ENCODE data around the gene MSI2. TPM values are rescaled to one million over a fixed set of nuclear protein-coding genes. Genes with fewer than 3 reads are reported as not detected.

MSI2 gene
- total and polyA plus RNA-seq, 2 experiments from 2014 or later = 18.9 to 41.8 TPM

DNA sequence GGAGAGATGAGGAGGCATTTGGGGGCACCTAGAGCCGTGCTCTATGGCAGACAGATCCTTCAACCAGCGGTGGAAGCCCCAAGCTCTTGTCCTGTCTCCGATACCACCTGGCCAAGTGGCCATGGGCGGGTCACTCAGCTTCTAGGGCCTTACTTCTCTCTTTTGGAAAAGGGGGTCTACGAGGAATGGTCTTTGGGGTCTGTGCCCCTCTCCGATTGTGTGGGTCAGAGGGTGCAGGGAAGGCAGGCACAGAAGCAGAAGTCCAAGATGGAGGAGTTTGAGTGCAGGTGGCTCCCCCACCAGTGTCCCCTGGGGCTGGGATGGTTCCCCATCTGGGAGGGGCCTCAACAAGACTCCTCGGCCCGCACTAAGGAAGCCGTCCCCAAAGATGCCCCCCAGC, 372.1 kb downstream of the MSI2 start:
- H3K79me2 ChIP-seq (replicated peaks; ENCODE audit: insufficient read depth) = no peaks in the 10 kb centered on the region
- no peak overlapping the region for H3K4me3 ChIP-seq
- ATAC-seq (no peak), DNase-seq (ENCODE audit: low spot score) (no peak)
- Mint-ChIP-seq H3K36me3 (ENCODE audit: low read depth) (peaks cover 9% of the 10 kb centered on the region), H3K9me3 (no peaks in the 10 kb centered on the region), H3K4me3 (no peak overlapping the region), H3K27ac (no peak overlapping the region), H3K4me1 (peaks cover 4% of the 10 kb centered on the region; the same call in 1 of the 3 replicates), H3K27me3 (ENCODE audit: insufficient read depth, low read depth, poor library complexity) (peaks cover 8% of the 10 kb centered on the region)
- no peak overlapping the region for H3K4me2 ChIP-seq
- H3K9me2 ChIP-seq (ENCODE audit: insufficient read depth) = no peaks in the 10 kb centered on the region
- no peaks in the 10 kb centered on the region for H4K20me1 ChIP-seq (replicated peaks; ENCODE audit: insufficient read depth)
- TF ChIP-seq JUNB (IDR thresholded peaks at IDR 0.05; ENCODE audit: unreplicated experiment) (no peak), CREB1 (CRISPR knock-in tag; IDR thresholded peaks at IDR 0.05; ENCODE audit: low read depth) (no peak), ZNF331 (CRISPR knock-in tag; IDR thresholded peaks at IDR 0.05; ENCODE audit: low read depth) (no peak)
- H3F3A ChIP-seq (replicated peaks; ENCODE audit: low read depth) = no peaks in the 10 kb centered on the region
- H3K27ac ChIP-seq (ENCODE audit: low read depth) = no peak overlapping the region
- no peaks in the 10 kb centered on the region for H3K4me1 ChIP-seq (ENCODE audit: insufficient read depth)
- H3K27me3 ChIP-seq (ENCODE audit: insufficient read depth) = no peaks in the 10 kb centered on the region
- no peak overlapping the region for H2AFZ ChIP-seq
- H3K36me3 ChIP-seq (ENCODE audit: insufficient read depth) = no peaks in the 10 kb centered on the region

DNA sequence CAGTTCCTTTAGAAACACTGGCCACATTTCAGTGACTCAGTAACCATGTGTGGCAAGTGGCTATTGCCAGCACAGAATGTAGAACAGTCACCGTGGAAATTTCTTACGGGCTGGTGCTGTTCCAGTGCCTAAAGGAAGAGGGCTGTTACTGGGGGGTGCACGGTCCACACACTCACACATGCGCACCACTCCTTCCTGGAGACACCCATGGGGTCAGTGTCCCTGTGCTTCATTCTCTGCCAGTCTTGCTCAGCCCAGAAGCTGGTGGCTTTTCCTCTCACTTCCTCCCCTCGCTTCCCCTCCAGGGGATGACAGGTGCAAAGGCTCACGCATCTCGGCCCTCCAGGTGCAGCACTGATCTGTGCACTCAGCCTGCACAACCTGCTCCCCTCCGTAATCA, 373.1 kb downstream of the MSI2 start:
- H3K9me3 Mint-ChIP-seq = no peaks in the 10 kb centered on the region
- no peak for ATAC-seq
- no peaks in the 10 kb centered on the region for H3K27me3 ChIP-seq (ENCODE audit: insufficient read depth)
- no peak overlapping the region for H3K4me3 ChIP-seq
- no peak overlapping the region for H2AFZ ChIP-seq
- H3K27ac ChIP-seq (ENCODE audit: low read depth) = no peak overlapping the region
- no peak overlapping the region for H3K4me2 ChIP-seq
- H3K4me1 ChIP-seq (ENCODE audit: insufficient read depth) = no peaks in the 10 kb centered on the region
- peaks cover 8% of the 10 kb centered on the region for H3K27me3 Mint-ChIP-seq (ENCODE audit: insufficient read depth, low read depth, poor library complexity)
- no peak overlapping the region for H3K27ac Mint-ChIP-seq
- DNase-seq (ENCODE audit: low spot score) = no peak
- H3K79me2 ChIP-seq (replicated peaks; ENCODE audit: insufficient read depth) = no peaks in the 10 kb centered on the region
- peaks cover 20% of the 10 kb centered on the region for H3K36me3 Mint-ChIP-seq (ENCODE audit: low read depth)
- no peaks in the 10 kb centered on the region for H3K9me2 ChIP-seq (ENCODE audit: insufficient read depth)
- H3F3A ChIP-seq (replicated peaks; ENCODE audit: low read depth) = no peaks in the 10 kb centered on the region
- H3K4me1 Mint-ChIP-seq = no peaks in the 10 kb centered on the region
- H3K36me3 ChIP-seq (ENCODE audit: insufficient read depth) = no peaks in the 10 kb centered on the region
- H4K20me1 ChIP-seq (replicated peaks; ENCODE audit: insufficient read depth) = no peaks in the 10 kb centered on the region
- no peak overlapping the region for H3K4me3 Mint-ChIP-seq
- TF ChIP-seq CREB1 (CRISPR knock-in tag; IDR thresholded peaks at IDR 0.05; ENCODE audit: low read depth) (no peak), STAT1 (IDR thresholded peaks at IDR 0.05; ENCODE audit: unreplicated experiment) (no peak), POLR2AphosphoS5 (IDR thresholded peaks at IDR 0.05; ENCODE audit: low read depth) (no peak), NANOG (IDR thresholded peaks at IDR 0.05; ENCODE audit: borderline replicate concordance) (no peak), EZH2 (IDR thresholded peaks at IDR 0.05; ENCODE audit: low read depth, unreplicated experiment) (no peak), ZNF114 (CRISPR knock-in tag; IDR thresholded peaks at IDR 0.05) (no peak), JUNB (IDR thresholded peaks at IDR 0.05; ENCODE audit: unreplicated experiment) (no peak), ZNF331 (CRISPR knock-in tag; IDR thresholded peaks at IDR 0.05; ENCODE audit: low read depth) (no peak)
- TF ChIP-seq, protein P1, sequence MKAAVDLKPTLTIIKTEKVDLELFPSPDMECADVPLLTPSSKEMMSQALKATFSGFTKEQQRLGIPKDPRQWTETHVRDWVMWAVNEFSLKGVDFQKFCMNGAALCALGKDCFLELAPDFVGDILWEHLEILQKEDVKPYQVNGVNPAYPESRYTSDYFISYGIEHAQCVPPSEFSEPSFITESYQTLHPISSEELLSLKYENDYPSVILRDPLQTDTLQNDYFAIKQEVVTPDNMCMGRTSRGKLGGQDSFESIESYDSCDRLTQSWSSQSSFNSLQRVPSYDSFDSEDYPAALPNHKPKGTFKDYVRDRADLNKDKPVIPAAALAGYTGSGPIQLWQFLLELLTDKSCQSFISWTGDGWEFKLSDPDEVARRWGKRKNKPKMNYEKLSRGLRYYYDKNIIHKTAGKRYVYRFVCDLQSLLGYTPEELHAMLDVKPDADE (IDR thresholded peaks at IDR 0.05) = no peak
- TF ChIP-seq, protein P2, sequence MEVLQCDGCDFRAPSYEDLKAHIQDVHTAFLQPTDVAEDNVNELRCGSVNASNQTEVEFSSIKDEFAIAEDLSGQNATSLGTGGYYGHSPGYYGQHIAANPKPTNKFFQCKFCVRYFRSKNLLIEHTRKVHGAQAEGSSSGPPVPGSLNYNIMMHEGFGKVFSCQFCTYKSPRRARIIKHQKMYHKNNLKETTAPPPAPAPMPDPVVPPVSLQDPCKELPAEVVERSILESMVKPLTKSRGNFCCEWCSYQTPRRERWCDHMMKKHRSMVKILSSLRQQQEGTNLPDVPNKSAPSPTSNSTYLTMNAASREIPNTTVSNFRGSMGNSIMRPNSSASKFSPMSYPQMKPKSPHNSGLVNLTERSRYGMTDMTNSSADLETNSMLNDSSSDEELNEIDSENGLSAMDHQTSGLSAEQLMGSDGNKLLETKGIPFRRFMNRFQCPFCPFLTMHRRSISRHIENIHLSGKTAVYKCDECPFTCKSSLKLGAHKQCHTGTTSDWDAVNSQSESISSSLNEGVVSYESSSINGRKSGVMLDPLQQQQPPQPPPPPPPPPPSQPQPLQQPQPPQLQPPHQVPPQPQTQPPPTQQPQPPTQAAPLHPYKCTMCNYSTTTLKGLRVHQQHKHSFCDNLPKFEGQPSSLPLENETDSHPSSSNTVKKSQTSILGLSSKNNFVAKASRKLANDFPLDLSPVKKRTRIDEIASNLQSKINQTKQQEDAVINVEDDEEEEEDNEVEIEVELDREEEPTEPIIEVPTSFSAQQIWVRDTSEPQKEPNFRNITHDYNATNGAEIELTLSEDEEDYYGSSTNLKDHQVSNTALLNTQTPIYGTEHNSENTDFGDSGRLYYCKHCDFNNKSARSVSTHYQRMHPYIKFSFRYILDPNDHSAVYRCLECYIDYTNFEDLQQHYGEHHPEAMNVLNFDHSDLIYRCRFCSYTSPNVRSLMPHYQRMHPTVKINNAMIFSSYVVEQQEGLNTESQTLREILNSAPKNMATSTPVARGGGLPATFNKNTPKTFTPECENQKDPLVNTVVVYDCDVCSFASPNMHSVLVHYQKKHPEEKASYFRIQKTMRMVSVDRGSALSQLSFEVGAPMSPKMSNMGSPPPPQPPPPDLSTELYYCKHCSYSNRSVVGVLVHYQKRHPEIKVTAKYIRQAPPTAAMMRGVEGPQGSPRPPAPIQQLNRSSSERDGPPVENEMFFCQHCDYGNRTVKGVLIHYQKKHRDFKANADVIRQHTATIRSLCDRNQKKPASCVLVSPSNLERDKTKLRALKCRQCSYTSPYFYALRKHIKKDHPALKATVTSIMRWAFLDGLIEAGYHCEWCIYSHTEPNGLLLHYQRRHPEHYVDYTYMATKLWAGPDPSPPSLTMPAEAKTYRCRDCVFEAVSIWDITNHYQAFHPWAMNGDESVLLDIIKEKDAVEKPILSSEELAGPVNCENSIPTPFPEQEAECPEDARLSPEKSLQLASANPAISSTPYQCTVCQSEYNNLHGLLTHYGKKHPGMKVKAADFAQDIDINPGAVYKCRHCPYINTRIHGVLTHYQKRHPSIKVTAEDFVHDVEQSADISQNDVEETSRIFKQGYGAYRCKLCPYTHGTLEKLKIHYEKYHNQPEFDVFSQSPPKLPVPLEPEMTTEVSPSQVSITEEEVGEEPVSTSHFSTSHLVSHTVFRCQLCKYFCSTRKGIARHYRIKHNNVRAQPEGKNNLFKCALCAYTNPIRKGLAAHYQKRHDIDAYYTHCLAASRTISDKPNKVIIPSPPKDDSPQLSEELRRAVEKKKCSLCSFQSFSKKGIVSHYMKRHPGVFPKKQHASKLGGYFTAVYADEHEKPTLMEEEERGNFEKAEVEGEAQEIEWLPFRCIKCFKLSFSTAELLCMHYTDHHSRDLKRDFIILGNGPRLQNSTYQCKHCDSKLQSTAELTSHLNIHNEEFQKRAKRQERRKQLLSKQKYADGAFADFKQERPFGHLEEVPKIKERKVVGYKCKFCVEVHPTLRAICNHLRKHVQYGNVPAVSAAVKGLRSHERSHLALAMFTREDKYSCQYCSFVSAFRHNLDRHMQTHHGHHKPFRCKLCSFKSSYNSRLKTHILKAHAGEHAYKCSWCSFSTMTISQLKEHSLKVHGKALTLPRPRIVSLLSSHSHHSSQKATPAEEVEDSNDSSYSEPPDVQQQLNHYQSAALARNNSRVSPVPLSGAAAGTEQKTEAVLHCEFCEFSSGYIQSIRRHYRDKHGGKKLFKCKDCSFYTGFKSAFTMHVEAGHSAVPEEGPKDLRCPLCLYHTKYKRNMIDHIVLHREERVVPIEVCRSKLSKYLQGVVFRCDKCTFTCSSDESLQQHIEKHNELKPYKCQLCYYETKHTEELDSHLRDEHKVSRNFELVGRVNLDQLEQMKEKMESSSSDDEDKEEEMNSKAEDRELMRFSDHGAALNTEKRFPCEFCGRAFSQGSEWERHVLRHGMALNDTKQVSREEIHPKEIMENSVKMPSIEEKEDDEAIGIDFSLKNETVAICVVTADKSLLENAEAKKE (CRISPR knock-in tag; IDR thresholded peaks at IDR 0.05) = no peak
- TF ChIP-seq, protein P3, sequence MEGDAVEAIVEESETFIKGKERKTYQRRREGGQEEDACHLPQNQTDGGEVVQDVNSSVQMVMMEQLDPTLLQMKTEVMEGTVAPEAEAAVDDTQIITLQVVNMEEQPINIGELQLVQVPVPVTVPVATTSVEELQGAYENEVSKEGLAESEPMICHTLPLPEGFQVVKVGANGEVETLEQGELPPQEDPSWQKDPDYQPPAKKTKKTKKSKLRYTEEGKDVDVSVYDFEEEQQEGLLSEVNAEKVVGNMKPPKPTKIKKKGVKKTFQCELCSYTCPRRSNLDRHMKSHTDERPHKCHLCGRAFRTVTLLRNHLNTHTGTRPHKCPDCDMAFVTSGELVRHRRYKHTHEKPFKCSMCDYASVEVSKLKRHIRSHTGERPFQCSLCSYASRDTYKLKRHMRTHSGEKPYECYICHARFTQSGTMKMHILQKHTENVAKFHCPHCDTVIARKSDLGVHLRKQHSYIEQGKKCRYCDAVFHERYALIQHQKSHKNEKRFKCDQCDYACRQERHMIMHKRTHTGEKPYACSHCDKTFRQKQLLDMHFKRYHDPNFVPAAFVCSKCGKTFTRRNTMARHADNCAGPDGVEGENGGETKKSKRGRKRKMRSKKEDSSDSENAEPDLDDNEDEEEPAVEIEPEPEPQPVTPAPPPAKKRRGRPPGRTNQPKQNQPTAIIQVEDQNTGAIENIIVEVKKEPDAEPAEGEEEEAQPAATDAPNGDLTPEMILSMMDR (conservative IDR thresholded peaks at IDR 0.05; ENCODE audit: low read depth in 2 of 2) = no peak

All from GM23338 (cell line).